Subcutaneous abdominal adipose tissue (tissue), 5 donors: Measurements from ENCODE around the gene TERT.

ENCODE experiments used
- H3K27ac ChIP-seq: one replicate; pipeline ENCODE4 v1.7.0; 2013; ENCODE audit warnings: low read depth, mild to moderate bottlenecking, inconsistent platforms, low read length, moderate library complexity
- H3K27me3 ChIP-seq, 5 donors: one replicate each; pipeline ENCODE4 v1.7.0; 2013; ENCODE audit warnings: low read length in 5 of 5, inconsistent platforms in 1 of 5; ENCODE audit not compliant: control insufficient read depth in 5 of 5, insufficient read depth in 4 of 5
- H3K36me3 ChIP-seq, 5 donors: one replicate each; pipeline ENCODE4 v1.7.0; 2013; ENCODE audit warnings: low read length in 5 of 5; ENCODE audit not compliant: control insufficient read depth in 5 of 5, insufficient read depth in 5 of 5
- H3K4me1 ChIP-seq, 5 donors: one replicate each; pipeline ENCODE4 v1.7.0; 2013; ENCODE audit warnings: low read length in 5 of 5, mild to moderate bottlenecking in 3 of 5, moderate library complexity in 1 of 5; ENCODE audit not compliant: control insufficient read depth in 5 of 5, insufficient read depth in 5 of 5
- H3K4me3 ChIP-seq, 5 donors: one replicate each; pipeline ENCODE4 v1.7.0; 2013; ENCODE audit warnings: low read length in 5 of 5, low read depth in 1 of 5
- H3K9ac ChIP-seq, 5 donors: one replicate each; pipeline ENCODE4 v1.7.0; 2013; ENCODE audit warnings: low read length in 5 of 5, mild to moderate bottlenecking in 4 of 5, moderate library complexity in 3 of 5
- H3K9me3 ChIP-seq, 5 donors: one replicate each; pipeline ENCODE4 v1.7.0; 2013; ENCODE audit warnings: low read length in 5 of 5; ENCODE audit not compliant: control insufficient read depth in 5 of 5
- donor health status: healthy.
- donor health status: healthy.
- donor health status: healthy.
- donor health status: healthy.
- donor health status: healthy.

The TERT gene

GRCh38 chr5:1312206-1312605 is 17.3 kb upstream of the TERT start:
- H3K4me1 ChIP-seq: peaks cover 0 to 7% (median 5%) of the 10 kb centered on the region in 5 donors
- no peak overlapping the region for H3K4me3 ChIP-seq
- H3K9ac ChIP-seq: no peak overlapping the region
- H3K27ac ChIP-seq: no peak overlapping the region
- H3K27me3 ChIP-seq: peaks cover 0 to 28% (median 14%) of the 10 kb centered on the region in 5 donors
- H3K9me3 ChIP-seq: no peaks in the 10 kb centered on the region
- peaks cover 0 to 1% (median 0%) of the 10 kb centered on the region in 5 donors for H3K36me3 ChIP-seq

GRCh38 chr5:1311439-1312055 is 16.7 kb upstream of the TERT start:
- peaks cover 0 to 28% (median 14%) of the 10 kb centered on the region in 5 donors for H3K27me3 ChIP-seq
- no peak overlapping the region for H3K4me3 ChIP-seq
- H3K27ac ChIP-seq: no peak overlapping the region
- no peaks in the 10 kb centered on the region for H3K9me3 ChIP-seq
- no peak overlapping the region for H3K9ac ChIP-seq
- H3K4me1 ChIP-seq: peaks cover 0 to 7% (median 5%) of the 10 kb centered on the region in 5 donors
- no peaks in the 10 kb centered on the region for H3K36me3 ChIP-seq

- Histone ChIP-seq H3K9ac (no peak overlapping the region), H3K27ac (no peak overlapping the region), H3K36me3 (no peaks in the 10 kb centered on the region), H3K4me1 (no peaks in the 10 kb centered on the region), H3K27me3 (peaks cover 0 to 28% (median 14%) of the 10 kb centered on the region in 5 donors), H3K4me3 (no peak overlapping the region), H3K9me3 (no peaks in the 10 kb centered on the region)
These were observed 15.2 kb upstream of the TERT start for GRCh38 chr5:1310118-1310517.

- H3K4me3 ChIP-seq: no peak overlapping the region
- peaks cover 0 to 7% (median 0%) of the 10 kb centered on the region in 5 donors for H3K9me3 ChIP-seq
- no peak overlapping the region for H3K9ac ChIP-seq
- H3K27ac ChIP-seq: no peak overlapping the region
- H3K4me1 ChIP-seq: no peaks in the 10 kb centered on the region
- H3K27me3 ChIP-seq: peaks cover 0 to 3% (median 0%) of the 10 kb centered on the region in 5 donors
- H3K36me3 ChIP-seq: no peaks in the 10 kb centered on the region
These were observed 9.2 kb upstream of the TERT start for GRCh38 chr5:1304033-1304432.

- Histone ChIP-seq H3K36me3 (no peaks in the 10 kb centered on the region), H3K9me3 (peaks cover 0 to 7% (median 0%) of the 10 kb centered on the region in 5 donors), H3K27ac (no peak overlapping the region), H3K27me3 (peaks cover 0 to 3% (median under 1%) of the 10 kb centered on the region in 5 donors), H3K4me1 (no peaks in the 10 kb centered on the region), H3K9ac (no peak overlapping the region), H3K4me3 (no peak overlapping the region)
These were observed 7.4 kb upstream of the TERT start for GRCh38 chr5:1302258-1302657.

GRCh38 chr5:1300581-1301083 is 5.8 kb upstream of the TERT start:
- Histone ChIP-seq H3K4me3 (no peak overlapping the region), H3K4me1 (no peaks in the 10 kb centered on the region), H3K27ac (no peak overlapping the region), H3K27me3 (peaks cover 2 to 9% (median 4%) of the 10 kb centered on the region in 5 donors), H3K36me3 (no peaks in the 10 kb centered on the region), H3K9ac (no peak overlapping the region), H3K9me3 (peaks cover 0 to 7% (median 0%) of the 10 kb centered on the region in 5 donors)

- H3K4me1 ChIP-seq: no peaks in the 10 kb centered on the region
- H3K27me3 ChIP-seq: peaks cover 7 to 13% (median 10%) of the 10 kb centered on the region in 5 donors
- H3K9me3 ChIP-seq: peaks cover 0 to 7% (median 0%) of the 10 kb centered on the region in 5 donors
- H3K36me3 ChIP-seq: no peaks in the 10 kb centered on the region
- H3K4me3 ChIP-seq: no peak overlapping the region
- no peak overlapping the region for H3K9ac ChIP-seq
- no peak overlapping the region for H3K27ac ChIP-seq
These were observed 5.1 kb upstream of the TERT start for GRCh38 chr5:1299961-1300360.

- H3K4me3 ChIP-seq: no peak overlapping the region
- peaks cover 7 to 13% (median 11%) of the 10 kb centered on the region in 5 donors for H3K27me3 ChIP-seq
- peaks cover 0 to 7% (median 0%) of the 10 kb centered on the region in 5 donors for H3K9me3 ChIP-seq
- peaks cover 0 to 4% (median under 1%) of the 10 kb centered on the region in 5 donors for H3K4me1 ChIP-seq
- H3K9ac ChIP-seq: no peak overlapping the region
- no peak overlapping the region for H3K27ac ChIP-seq
- no peaks in the 10 kb centered on the region for H3K36me3 ChIP-seq
These were observed 4.6 kb upstream of the TERT start for GRCh38 chr5:1299511-1299850.

GRCh38 chr5:1298723-1299510 is 4.0 kb upstream of the TERT start:
- H3K27me3 ChIP-seq: peaks cover 13 to 17% (median 15%) of the 10 kb centered on the region in 5 donors

GRCh38 chr5:1298067-1298551 is 3.2 kb upstream of the TERT start:
- Histone ChIP-seq H3K9me3 (peaks cover 0 to 5% (median 0%) of the 10 kb centered on the region in 5 donors), H3K4me1 (peaks cover 0 to 6% (median 4%) of the 10 kb centered on the region in 5 donors), H3K9ac (no peak overlapping the region), H3K27ac (no peak overlapping the region), H3K4me3 (no peak overlapping the region), H3K27me3 (peaks cover 18 to 24% (median 21%) of the 10 kb centered on the region in 5 donors), H3K36me3 (no peaks in the 10 kb centered on the region)

More at GRCh38 chr5:1298723-1299510, 4.0 kb upstream of the TERT start:
- Histone ChIP-seq H3K27ac (no peak overlapping the region), H3K36me3 (no peaks in the 10 kb centered on the region), H3K9ac (no peak overlapping the region), H3K4me1 (peaks cover 0 to 6% (median 4%) of the 10 kb centered on the region in 5 donors), H3K9me3 (peaks cover 0 to 7% (median 0%) of the 10 kb centered on the region in 5 donors), H3K4me3 (no peak overlapping the region)
